ENCODE measurements around the gene ENTPD7. TPM values are rescaled to one million over a fixed set of nuclear protein-coding genes. Genes with fewer than 3 reads are reported as not detected.

ENTPD7 gene
- polyA plus RNA-seq, 1 donor from 2014 or later = 4.1 TPM

GRCh38 chr10:99742254-99742653 is 82.9 kb downstream of the ENTPD7 start:
- no peak overlapping the region for H3K27ac ChIP-seq (ENCODE audit: low read length)
- H3K36me3 ChIP-seq (ENCODE audit: insufficient read depth, low read length) = peaks cover 2% of the 10 kb centered on the region

GRCh38 chr10:99742701-99743100 is 83.4 kb downstream of the ENTPD7 start:
- Histone ChIP-seq H3K9me2 (ENCODE audit: insufficient read depth, low read length) (no peaks in the 10 kb centered on the region), H3K79me2 (replicated peaks; ENCODE audit: insufficient read depth, low read length) (no peaks in the 10 kb centered on the region), H3K27ac (ENCODE audit: low read length) (no peak overlapping the region), H2AFZ (ENCODE audit: low read depth, low read length) (no peak overlapping the region), H3K4me3 (ENCODE audit: low read length) (no peak overlapping the region), H3K36me3 (ENCODE audit: insufficient read depth, low read length) (no peaks in the 10 kb centered on the region), H3K9ac (ENCODE audit: low read length) (no peak overlapping the region), H3K9me3 (ENCODE audit: low read length) (no peaks in the 10 kb centered on the region), H4K20me1 (ENCODE audit: insufficient read depth) (no peaks in the 10 kb centered on the region), H3K4me2 (ENCODE audit: low read length) (no peak overlapping the region), H3K27me3 (ENCODE audit: insufficient read depth, low read depth, low read length) (no peaks in the 10 kb centered on the region), H3F3A (ENCODE audit: insufficient read depth, low read length, poor library complexity, severe bottlenecking) (no peaks in the 10 kb centered on the region)
- TF ChIP-seq REST (IDR thresholded peaks at IDR 0.05; ENCODE audit: borderline replicate concordance) (no peak), TAF1 (IDR thresholded peaks at IDR 0.05; ENCODE audit: low read depth) (no peak), RAD21 (conservative IDR thresholded peaks at IDR 0.05) (no peak), POLR2AphosphoS5 (IDR thresholded peaks at IDR 0.05) (no peak), SMC3 (conservative IDR thresholded peaks at IDR 0.05; ENCODE audit: poor library complexity) (no peak), MXI1 (conservative IDR thresholded peaks at IDR 0.05; ENCODE audit: poor library complexity, severe bottlenecking) (no peak), CTCF (IDR thresholded peaks at IDR 0.05; ENCODE audit: poor library complexity, severe bottlenecking) (no peak)

More at GRCh38 chr10:99742254-99742653, 82.9 kb downstream of the ENTPD7 start:
- H3K27me3 ChIP-seq (ENCODE audit: insufficient read depth, low read depth, low read length) = no peaks in the 10 kb centered on the region
- H3K4me3 ChIP-seq (ENCODE audit: low read length) = no peak overlapping the region
- TF ChIP-seq RAD21 (conservative IDR thresholded peaks at IDR 0.05) (no peak), SMC3 (conservative IDR thresholded peaks at IDR 0.05; ENCODE audit: poor library complexity) (no peak), CTCF (IDR thresholded peaks at IDR 0.05; ENCODE audit: poor library complexity, severe bottlenecking) (no peak), MXI1 (conservative IDR thresholded peaks at IDR 0.05; ENCODE audit: poor library complexity, severe bottlenecking) (no peak), POLR2AphosphoS5 (IDR thresholded peaks at IDR 0.05) (no peak), EP300 (conservative IDR thresholded peaks at IDR 0.05; ENCODE audit: poor library complexity, severe bottlenecking) (no peak), EZH2 (IDR thresholded peaks at IDR 0.05; ENCODE audit: borderline replicate concordance, insufficient read depth, low read length, poor library complexity, severe bottlenecking) (no peak), REST (IDR thresholded peaks at IDR 0.05; ENCODE audit: borderline replicate concordance) (no peak), TAF1 (IDR thresholded peaks at IDR 0.05; ENCODE audit: low read depth) (no peak)
- no peaks in the 10 kb centered on the region for H3K9me3 ChIP-seq (ENCODE audit: low read length)
- no peaks in the 10 kb centered on the region for H3K9me2 ChIP-seq (ENCODE audit: insufficient read depth, low read length)
- H3F3A ChIP-seq (ENCODE audit: insufficient read depth, low read length, poor library complexity, severe bottlenecking) = no peaks in the 10 kb centered on the region
- H3K9ac ChIP-seq (ENCODE audit: low read length) = no peak overlapping the region
- no peaks in the 10 kb centered on the region for H4K20me1 ChIP-seq (ENCODE audit: insufficient read depth)
- H3K79me2 ChIP-seq (replicated peaks; ENCODE audit: insufficient read depth, low read length) = no peaks in the 10 kb centered on the region
- no peak overlapping the region for H3K4me2 ChIP-seq (ENCODE audit: low read length)
- H2AFZ ChIP-seq (ENCODE audit: low read depth, low read length) = no peak overlapping the region

Data from neural cell (in vitro differentiated cells).